Spleen (tissue), 11 donors: ENCODE measurements around the gene NCOA1. TPM values are rescaled to one million over a fixed set of nuclear protein-coding genes. Genes with fewer than 3 reads are reported as not detected.

Experiments used
- DNase-seq: peaks from one replicate; pipeline ENCODE4 v3.0.0-alpha.2; 2020
- H3K27ac ChIP-seq, 8 donors: fragments of 200-600 bp; sonication (generic) in 7 of 8; 1 replicate in 4 of 8; 2 replicates in 4 of 8; pipeline versions ENCODE4 v1.5.0 to v1.8.0; 2016 to 2021; ENCODE audit warnings: inconsistent platforms in 4 of 8, mild to moderate bottlenecking in 4 of 8, moderate library complexity in 1 of 8
- H3K27me3 ChIP-seq, 7 donors: fragments of 200-600 bp; sonication (generic) in 6 of 7; replicated peaks in 1 of 7; 1 replicate in 4 of 7; 2 replicates in 3 of 7; pipeline versions ENCODE4 v1.5.0 to v1.8.0; 2016 to 2021; ENCODE audit warnings: inconsistent platforms in 3 of 7, mild to moderate bottlenecking in 1 of 7
- H3K36me3 ChIP-seq, 6 donors: fragments of 200-600 bp; sonication (generic) in 5 of 6; 1 replicate in 4 of 6; 2 replicates in 2 of 6; pipeline versions ENCODE4 v1.5.0 to v1.8.0; 2016 to 2021; ENCODE audit warnings: inconsistent platforms in 2 of 6
- H3K4me1 ChIP-seq, 6 donors: fragments of 200-600 bp; sonication (generic) in 5 of 6; 1 replicate in 3 of 6; 2 replicates in 3 of 6; pipeline versions ENCODE4 v1.5.0 to v1.8.0; 2016 to 2021; ENCODE audit warnings: inconsistent platforms in 3 of 6
- H3K4me3 ChIP-seq, 8 donors: fragments of 200-600 bp; sonication (generic) in 7 of 8; 1 replicate in 4 of 8; 2 replicates in 4 of 8; pipeline versions ENCODE4 v1.5.0 to v1.8.0; 2016 to 2021; ENCODE audit warnings: inconsistent platforms in 4 of 8, mild to moderate bottlenecking in 4 of 8, moderate library complexity in 2 of 8
- H3K9me3 ChIP-seq, 8 donors: fragments of 200-600 bp; sonication (generic) in 7 of 8; 1 replicate in 4 of 8; 2 replicates in 4 of 8; pipeline versions ENCODE4 v1.5.0 to v1.8.0; 2016 to 2021; ENCODE audit warnings: inconsistent platforms in 4 of 8
- CTCF ChIP-seq, 11 experiments: fragments of 200-600 bp in 7 of 11; fragments of 450-650 bp in 4 of 11; sonication (generic) in 4 of 11; IDR thresholded peaks in 8 of 11; conservative IDR thresholded peaks in 3 of 11; 1 replicate in 7 of 11; 2 replicates in 4 of 11; pipeline versions ENCODE4 v1.4.0 to v1.8.0; 2016 to 2021; ENCODE audit warnings: antibody characterized with exemption in 11 of 11, inconsistent platforms in 4 of 11, mild to moderate bottlenecking in 1 of 11
- POLR2A ChIP-seq, 3 donors: fragments of 450-650 bp; IDR thresholded peaks; one replicate each; pipeline ENCODE4 v1.5.1; 2017; ENCODE audit warnings: antibody characterized with exemption in 3 of 3, mild to moderate bottlenecking in 1 of 3
- POLR2AphosphoS5 ChIP-seq, 3 donors: sonication (generic); formaldehyde crosslinking; IDR thresholded peaks; one replicate each; pipeline ENCODE4 v1.5.1; 2017; ENCODE audit warnings: antibody characterized with exemption in 3 of 3
- WGBS, 5 donors: extraction: QIAGEN DNeasy Blood & Tissue Kit in 3 of 5; methylation state at CpG; one replicate each; pipeline versions ENCODE4 v1.1.5 to v1.1.7; 2013 to 2018; 5-methylcytosine and 5-hydroxymethylcytosine counted together
- intact Hi-C: fragments of 100-400 bp; cut with DNase I; formaldehyde crosslinking; loops from one replicate; pipeline ENCODE4 v1.15.0; 2023; ENCODE audit warnings: low total_unique reads
- polyA plus RNA-seq, 3 donors: library from polyadenylated mRNA; stranded (reverse); fragments of 200-250 nt; gene quantifications; one replicate each; pipeline ENCODE4 v1.2.1, GENCODE V29; 2013
- total RNA-seq, 7 donors: library from RNA; depleted of rRNA in 3 of 7; stranded (reverse); fragments of >200 nt in 3 of 7; fragmentation: NEBNext Ultra II Directional in 4 of 7; extraction: Animal tissue kit (Norgen Biotek cat#: 25700) in 4 of 7; gene quantifications; one replicate each; pipeline versions ENCODE4 v1.1.0 to v1.2.1, GENCODE V29; 2016 to 2021
- donor health status: healthy with polysubstance abuse.
- donor health status: DM: no; HTN: no; CAD: no; lungs with moderate emphysema.
- donor health status: DM: no; HTN: no; CAD: no.
- donor health status: Bipolar disorder and iron deficiency.
- donor health status: healthy.
- donor health status: DM: no; HTN: no; CAD: no.
- donor health status: DM: yes; HTN: yes; CAD: no.

NCOA1 gene
- total and polyA plus RNA-seq, 10 donors = 4.4 to 73.6 (median 54.4) TPM

GRCh38 chr2:24570225-24570624, 79.2 kb downstream of the NCOA1 start:
- H3K4me3 ChIP-seq = no peak overlapping the region
- H3K9me3 ChIP-seq = peaks cover 0 to 15% (median 13%) of the 10 kb centered on the region in 8 donors
- DNase-seq = no peak
- intact Hi-C loops = no loop called here
- TF ChIP-seq POLR2A (IDR thresholded peaks at IDR 0.05) (no peak), POLR2AphosphoS5 (IDR thresholded peaks at IDR 0.05) (no peak), CTCF (IDR thresholded peaks at IDR 0.05 in 8 of 11, conservative IDR thresholded peaks at IDR 0.05 in 3 of 11) (no peak)
- no peaks in the 10 kb centered on the region for H3K27me3 ChIP-seq
- 86 to 97% (median 87%) methylated on average over 1 of the region's 1 CpG for WGBS, 5 donors
- no peak overlapping the region for H3K27ac ChIP-seq
- peaks cover 0 to 22% (median 16%) of the 10 kb centered on the region in 6 donors for H3K36me3 ChIP-seq
- peaks cover 0 to 20% (median 2%) of the 10 kb centered on the region in 6 donors for H3K4me1 ChIP-seq

GRCh38 chr2:24571828-24572442, 80.9 kb downstream of the NCOA1 start:
- no peak for DNase-seq
- H3K27me3 ChIP-seq = no peaks in the 10 kb centered on the region
- no peak overlapping the region for H3K27ac ChIP-seq
- no peak for TF ChIP-seq POLR2AphosphoS5 (IDR thresholded peaks at IDR 0.05)
- TF ChIP-seq CTCF (IDR thresholded peaks at IDR 0.05 in 8 of 11, conservative IDR thresholded peaks at IDR 0.05 in 3 of 11) = no peak
- no peak for TF ChIP-seq POLR2A (IDR thresholded peaks at IDR 0.05)
- intact Hi-C loops = no loop called here
- no peaks in the 10 kb centered on the region for H3K9me3 ChIP-seq
- whole genome bisulfite sequencing, 5 donors = 83 to 86% (median 83%) methylated on average over 2 of the region's 2 CpGs
- H3K4me1 ChIP-seq = peaks cover 0 to 36% (median 7%) of the 10 kb centered on the region in 6 donors
- peaks cover 0 to 5% (median under 1%) of the 10 kb centered on the region in 6 donors for H3K36me3 ChIP-seq
- no peak overlapping the region for H3K4me3 ChIP-seq

GRCh38 chr2:24576146-24576545, 85.1 kb downstream of the NCOA1 start:
- H3K4me3 ChIP-seq = no peak overlapping the region
- peaks cover 9 to 53% (median 21%) of the 10 kb centered on the region in 6 donors for H3K4me1 ChIP-seq

More at GRCh38 chr2:24576146-24576545, 85.1 kb downstream of the NCOA1 start:
- no peak overlapping the region for H3K27ac ChIP-seq
- no peaks in the 10 kb centered on the region for H3K36me3 ChIP-seq
- DNase-seq = no peak
- no peaks in the 10 kb centered on the region for H3K9me3 ChIP-seq
- no peak for TF ChIP-seq CTCF (IDR thresholded peaks at IDR 0.05 in 8 of 11, conservative IDR thresholded peaks at IDR 0.05 in 3 of 11)
- no peak for TF ChIP-seq POLR2A (IDR thresholded peaks at IDR 0.05)
- no peak for TF ChIP-seq POLR2AphosphoS5 (IDR thresholded peaks at IDR 0.05)
- intact Hi-C loops = no loop called here
- H3K27me3 ChIP-seq = no peaks in the 10 kb centered on the region
